Thoracic aorta (tissue), 2 donors: ENCODE measurements around the gene CCDC85A. TPM values are rescaled to one million over a fixed set of nuclear protein-coding genes. Genes with fewer than 3 reads are reported as not detected.

ENCODE experiments used
- ATAC-seq: fragments of 150-250 bp; one replicate; pipeline ENCODE4 v1.8.0; 2017; ENCODE audit warnings: low read depth; ENCODE audit not compliant: insufficient number of reproducible peaks, low FRiP score
- DNase-seq: peaks from one replicate; pipeline ENCODE4 v3.0.0-alpha.2; 2020; ENCODE audit warnings: low spot score
- H3K27ac ChIP-seq, 2 donors: fragments of 200-600 bp; sonication (generic); 1 replicate in 1 of 2; 2 replicates in 1 of 2; pipeline ENCODE4 v1.5.1; 2016; ENCODE audit warnings: mild to moderate bottlenecking in 2 of 2, moderate library complexity in 2 of 2
- H3K27me3 ChIP-seq: fragments of 200-600 bp; sonication (generic); replicated peaks from 2 replicates; pipeline ENCODE4 v1.6.0; 2016; ENCODE audit warnings: mild to moderate bottlenecking; ENCODE audit not compliant: insufficient read depth
- H3K36me3 ChIP-seq: fragments of 200-600 bp; sonication (generic); one replicate; pipeline ENCODE4 v1.5.1; 2016
- H3K4me1 ChIP-seq, 2 donors: fragments of 200-600 bp; sonication (generic); 1 replicate in 1 of 2; 2 replicates in 1 of 2; pipeline versions ENCODE4 v1.5.1 to v1.6.0; 2016; ENCODE audit warnings: low read depth in 2 of 2, mild to moderate bottlenecking in 1 of 2; ENCODE audit not compliant: control insufficient read depth in 1 of 2
- H3K4me3 ChIP-seq: fragments of 200-600 bp; sonication (generic); 2 replicates; pipeline ENCODE4 v1.5.1; 2016; ENCODE audit warnings: mild to moderate bottlenecking
- H3K9me3 ChIP-seq: fragments of 200-600 bp; sonication (generic); 2 replicates; pipeline ENCODE4 v1.5.1; 2016
- CTCF ChIP-seq: fragments of 200-600 bp; sonication (generic); IDR thresholded peaks from one replicate; pipeline ENCODE4 v1.5.1; 2019; ENCODE audit warnings: antibody characterized with exemption
- total RNA-seq, 2 donors: library from RNA; depleted of rRNA; stranded (reverse); fragments of >200 nt; gene quantifications; one replicate each; pipeline versions ENCODE4 v1.1.0 to v1.2.3, GENCODE V29; 2016

Gene CCDC85A
- total RNA-seq, 2 donors from 2014 or later: 3.7 to 4.2 TPM

GRCh38 chr2:56297671-56298070 is 113.9 kb downstream of the CCDC85A start:
- ATAC-seq (no peak), DNase-seq (no peak)
- H3K27ac ChIP-seq: no peak overlapping the region
- no peaks in the 10 kb centered on the region for H3K27me3 ChIP-seq
- no peak overlapping the region for H3K4me3 ChIP-seq
- H3K36me3 ChIP-seq: no peaks in the 10 kb centered on the region
- TF ChIP-seq CTCF: no peak
- H3K4me1 ChIP-seq: no peaks in the 10 kb centered on the region
- H3K9me3 ChIP-seq: no peaks in the 10 kb centered on the region

- Histone ChIP-seq H3K27ac (no peak overlapping the region), H3K9me3 (no peaks in the 10 kb centered on the region), H3K4me3 (no peak overlapping the region), H3K36me3 (no peaks in the 10 kb centered on the region), H3K4me1 (no peaks in the 10 kb centered on the region), H3K27me3 (no peaks in the 10 kb centered on the region)
- DNase-seq: no peak
- no peak for ATAC-seq
- TF ChIP-seq CTCF: no peak
These were observed 115.4 kb downstream of the CCDC85A start for GRCh38 chr2:56299171-56299691.

- DNase-seq: no peak
- Histone ChIP-seq H3K9me3 (no peaks in the 10 kb centered on the region), H3K27me3 (no peaks in the 10 kb centered on the region), H3K4me1 (peaks cover 0 to 5% of the 10 kb centered on the region in 2 donors), H3K27ac (no peak overlapping the region), H3K4me3 (no peak overlapping the region), H3K36me3 (no peaks in the 10 kb centered on the region)
- no peak for TF ChIP-seq CTCF
- no peak for ATAC-seq
These were observed 125.9 kb downstream of the CCDC85A start for GRCh38 chr2:56309626-56310170.

GRCh38 chr2:56313500-56313921 is 129.7 kb downstream of the CCDC85A start:
- Histone ChIP-seq H3K36me3 (no peaks in the 10 kb centered on the region), H3K4me3 (no peak overlapping the region), H3K27me3 (no peaks in the 10 kb centered on the region), H3K27ac (no peak overlapping the region), H3K4me1 (peaks cover 0 to 5% of the 10 kb centered on the region in 2 donors), H3K9me3 (no peaks in the 10 kb centered on the region)
- ATAC-seq (no peak), DNase-seq (no peak)
- TF ChIP-seq CTCF: no peak

- Histone ChIP-seq H3K9me3 (no peaks in the 10 kb centered on the region), H3K27me3 (no peaks in the 10 kb centered on the region), H3K36me3 (no peaks in the 10 kb centered on the region), H3K27ac (no peak overlapping the region), H3K4me3 (no peak overlapping the region), H3K4me1 (peaks cover 0 to 5% of the 10 kb centered on the region in 2 donors)
- ATAC-seq (no peak), DNase-seq (no peak)
- TF ChIP-seq CTCF: no peak
These were observed 130.6 kb downstream of the CCDC85A start for GRCh38 chr2:56314371-56314770.
